Esophagus muscularis mucosa (tissue), 4 donors: ENCODE results near the gene SF3A1. TPM values are rescaled to one million over a fixed set of nuclear protein-coding genes. Genes with fewer than 3 reads are reported as not detected.
A peak's percentile ranks its signal among the peaks of the same experiment; 100 is the strongest.

ENCODE experiments used
- DNase-seq: peaks from one replicate; pipeline ENCODE4 v3.0.0-alpha.2; 2017; ENCODE audit errors: extremely low spot score
- H3K27ac ChIP-seq, 4 donors: fragments of 200-600 bp; sonication (generic); replicated peaks in 1 of 4; 1 replicate in 3 of 4; 2 replicates in 1 of 4; pipeline ENCODE4 v1.5.1; 2016 to 2019; ENCODE audit warnings: mild to moderate bottlenecking in 1 of 4
- H3K27me3 ChIP-seq, 4 donors: fragments of 200-600 bp; sonication (generic); one replicate each; pipeline versions ENCODE4 v1.5.1 to v1.6.0; 2016 to 2019
- H3K36me3 ChIP-seq, 4 donors: fragments of 200-600 bp; sonication (generic); one replicate each; pipeline ENCODE4 v1.5.1; 2016 to 2019
- H3K4me1 ChIP-seq, 4 donors: fragments of 200-600 bp; sonication (generic); one replicate each; pipeline ENCODE4 v1.5.1; 2016 to 2019
- H3K4me3 ChIP-seq, 4 donors: fragments of 200-600 bp; sonication (generic); 1 replicate in 2 of 4; 2 replicates in 2 of 4; pipeline ENCODE4 v1.5.1; 2016 to 2019; ENCODE audit warnings: mild to moderate bottlenecking in 4 of 4, moderate library complexity in 1 of 4
- H3K9me3 ChIP-seq, 4 donors: fragments of 200-600 bp; sonication (generic); 1 replicate in 3 of 4; 2 replicates in 1 of 4; pipeline ENCODE4 v1.5.1; 2016 to 2019
- EP300 ChIP-seq: sonication (generic); formaldehyde crosslinking; IDR thresholded peaks from one replicate; pipeline ENCODE4 v1.6.1; 2017; ENCODE audit warnings: antibody characterized with exemption
- POLR2A ChIP-seq: fragments of 450-650 bp; IDR thresholded peaks from one replicate; pipeline ENCODE4 v1.6.1; 2017; ENCODE audit warnings: antibody characterized with exemption, moderate library complexity, mild to moderate bottlenecking, low read depth
- POLR2AphosphoS5 ChIP-seq, 2 donors: sonication (generic); formaldehyde crosslinking; IDR thresholded peaks; one replicate each; pipeline ENCODE4 v1.6.1; 2017; ENCODE audit warnings: antibody characterized with exemption in 2 of 2
- WGBS: methylation state at CpG from one replicate; pipeline ENCODE4 v1.1.5; 2018; 5-methylcytosine and 5-hydroxymethylcytosine counted together
- intact Hi-C: fragments of 100-400 bp; cut with DNase I; formaldehyde crosslinking; loops from one replicate; pipeline ENCODE4 v1.15.1; 2023
- total RNA-seq, 4 donors: library from RNA; depleted of rRNA; stranded (reverse); fragments of >200 nt; gene quantifications; one replicate each; pipeline versions ENCODE4 v1.1.0 to v1.2.1, GENCODE V29; 2016
- TF ChIP-seq, protein P1 (sequence below), 3 experiments: fragments of 200-600 bp in 2 of 3; fragments of 450-650 bp in 1 of 3; sonication (generic) in 2 of 3; IDR thresholded peaks; one replicate each; pipeline ENCODE4 v1.5.1; 2017 to 2019; ENCODE audit warnings: antibody characterized with exemption in 3 of 3, mild to moderate bottlenecking in 2 of 3, moderate library complexity in 1 of 3

The SF3A1 gene
- total RNA-seq, 4 donors from 2014 or later: 32.8 to 85.8 (median 60.0) TPM

DNA sequence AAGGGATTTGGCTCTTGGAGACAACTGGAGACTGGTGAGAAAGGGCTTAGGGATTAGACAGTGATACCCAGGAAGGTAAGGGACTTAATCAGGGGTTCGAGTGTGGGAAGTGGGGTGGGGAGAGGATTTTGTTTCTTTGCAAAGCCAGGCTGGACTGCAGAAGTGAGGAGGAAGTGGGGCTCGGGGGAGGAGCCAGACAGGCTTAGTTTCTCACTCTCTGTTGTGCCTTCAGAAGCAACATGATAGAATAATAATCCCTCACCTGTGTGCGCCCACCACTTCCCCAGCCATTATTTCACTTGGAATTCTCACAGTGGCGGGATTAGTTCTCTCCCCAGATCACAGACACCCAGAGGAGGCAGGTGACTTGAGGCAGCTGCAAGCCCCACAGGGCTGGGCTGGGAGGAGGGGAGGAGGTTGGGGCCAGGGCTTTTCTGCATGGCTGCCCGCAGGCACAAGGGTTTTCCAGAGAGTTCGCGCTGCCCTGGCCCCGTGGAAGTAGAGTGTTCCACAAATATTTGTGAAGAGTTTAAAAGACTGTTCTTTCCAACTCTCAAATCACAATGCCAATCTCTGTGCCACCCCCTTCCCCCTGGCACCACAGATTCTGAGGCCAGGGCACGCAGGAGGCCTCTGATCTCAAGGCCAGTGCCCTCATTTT is 36.1 kb upstream of the SF3A1 start:
- WGBS: 73% methylated on average over 9 of the region's 9 CpGs
- TF ChIP-seq, protein P1, sequence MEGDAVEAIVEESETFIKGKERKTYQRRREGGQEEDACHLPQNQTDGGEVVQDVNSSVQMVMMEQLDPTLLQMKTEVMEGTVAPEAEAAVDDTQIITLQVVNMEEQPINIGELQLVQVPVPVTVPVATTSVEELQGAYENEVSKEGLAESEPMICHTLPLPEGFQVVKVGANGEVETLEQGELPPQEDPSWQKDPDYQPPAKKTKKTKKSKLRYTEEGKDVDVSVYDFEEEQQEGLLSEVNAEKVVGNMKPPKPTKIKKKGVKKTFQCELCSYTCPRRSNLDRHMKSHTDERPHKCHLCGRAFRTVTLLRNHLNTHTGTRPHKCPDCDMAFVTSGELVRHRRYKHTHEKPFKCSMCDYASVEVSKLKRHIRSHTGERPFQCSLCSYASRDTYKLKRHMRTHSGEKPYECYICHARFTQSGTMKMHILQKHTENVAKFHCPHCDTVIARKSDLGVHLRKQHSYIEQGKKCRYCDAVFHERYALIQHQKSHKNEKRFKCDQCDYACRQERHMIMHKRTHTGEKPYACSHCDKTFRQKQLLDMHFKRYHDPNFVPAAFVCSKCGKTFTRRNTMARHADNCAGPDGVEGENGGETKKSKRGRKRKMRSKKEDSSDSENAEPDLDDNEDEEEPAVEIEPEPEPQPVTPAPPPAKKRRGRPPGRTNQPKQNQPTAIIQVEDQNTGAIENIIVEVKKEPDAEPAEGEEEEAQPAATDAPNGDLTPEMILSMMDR (IDR thresholded peaks at IDR 0.05): no peak
- TF ChIP-seq POLR2AphosphoS5 (IDR thresholded peaks at IDR 0.05) (no peak), EP300 (no peak), POLR2A (no peak)
- H3K27ac ChIP-seq: no peak overlapping the region
- H3K36me3 ChIP-seq: no peaks in the 10 kb centered on the region
- DNase-seq: no peak
- H3K4me1 ChIP-seq: peaks cover 13 to 23% (median 18%) of the 10 kb centered on the region in 4 donors
- intact Hi-C loops: loop anchor here (2.0 to 5.0 kb wide), 3 partner anchors 35 to 285 kb away; partner anchors contain the start of gene MTFP1
- no peaks in the 10 kb centered on the region for H3K27me3 ChIP-seq
- no peak overlapping the region for H3K4me3 ChIP-seq
- H3K9me3 ChIP-seq: no peaks in the 10 kb centered on the region

DNA sequence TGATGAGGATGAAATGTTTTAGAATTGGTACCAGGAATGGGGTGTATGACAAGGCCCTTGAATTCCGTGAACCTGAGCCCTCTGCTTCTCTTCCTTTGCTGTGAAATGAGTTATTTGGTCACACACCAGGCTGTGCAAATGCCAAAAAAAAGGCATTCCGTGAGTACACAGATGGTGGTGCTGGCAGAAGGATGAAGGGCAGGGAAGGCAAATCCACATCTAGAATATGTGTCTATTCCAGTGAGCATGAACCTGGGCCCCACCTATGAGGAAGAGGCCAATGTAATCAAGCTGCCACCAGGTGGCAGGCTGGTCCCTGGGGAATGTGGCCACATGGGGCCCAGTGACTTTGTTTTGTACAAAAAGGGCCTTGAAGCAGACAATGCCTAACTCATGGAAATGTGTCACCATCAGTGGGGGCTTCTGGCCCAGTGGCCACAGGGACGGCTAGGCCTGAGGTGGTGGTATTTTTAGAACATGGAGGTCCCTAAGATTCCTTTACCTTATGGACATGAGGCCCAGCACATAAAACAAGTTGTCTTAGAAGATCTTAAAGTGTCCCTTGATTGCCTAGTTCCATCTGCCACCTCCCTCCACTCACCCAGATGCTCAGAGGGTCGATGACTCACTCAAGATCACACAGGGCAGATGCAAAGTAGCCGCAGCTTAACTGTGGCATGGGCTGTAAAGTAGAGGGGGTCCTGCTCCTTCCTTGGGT is 34.4 kb upstream of the SF3A1 start:
- intact Hi-C loops: loop anchor here (5.0 kb wide), 2 partner anchors 36 to 284 kb away; partner anchors contain the start of gene MTFP1
- TF ChIP-seq POLR2AphosphoS5 (IDR thresholded peaks at IDR 0.05): peak in 1 of 2 donors; percentile 9
- no peak for TF ChIP-seq POLR2A
- TF ChIP-seq EP300: no peak
- TF ChIP-seq, protein P1 (IDR thresholded peaks at IDR 0.05): peak; percentile 65 to 80 (median 78)
- no peak for DNase-seq

DNA sequence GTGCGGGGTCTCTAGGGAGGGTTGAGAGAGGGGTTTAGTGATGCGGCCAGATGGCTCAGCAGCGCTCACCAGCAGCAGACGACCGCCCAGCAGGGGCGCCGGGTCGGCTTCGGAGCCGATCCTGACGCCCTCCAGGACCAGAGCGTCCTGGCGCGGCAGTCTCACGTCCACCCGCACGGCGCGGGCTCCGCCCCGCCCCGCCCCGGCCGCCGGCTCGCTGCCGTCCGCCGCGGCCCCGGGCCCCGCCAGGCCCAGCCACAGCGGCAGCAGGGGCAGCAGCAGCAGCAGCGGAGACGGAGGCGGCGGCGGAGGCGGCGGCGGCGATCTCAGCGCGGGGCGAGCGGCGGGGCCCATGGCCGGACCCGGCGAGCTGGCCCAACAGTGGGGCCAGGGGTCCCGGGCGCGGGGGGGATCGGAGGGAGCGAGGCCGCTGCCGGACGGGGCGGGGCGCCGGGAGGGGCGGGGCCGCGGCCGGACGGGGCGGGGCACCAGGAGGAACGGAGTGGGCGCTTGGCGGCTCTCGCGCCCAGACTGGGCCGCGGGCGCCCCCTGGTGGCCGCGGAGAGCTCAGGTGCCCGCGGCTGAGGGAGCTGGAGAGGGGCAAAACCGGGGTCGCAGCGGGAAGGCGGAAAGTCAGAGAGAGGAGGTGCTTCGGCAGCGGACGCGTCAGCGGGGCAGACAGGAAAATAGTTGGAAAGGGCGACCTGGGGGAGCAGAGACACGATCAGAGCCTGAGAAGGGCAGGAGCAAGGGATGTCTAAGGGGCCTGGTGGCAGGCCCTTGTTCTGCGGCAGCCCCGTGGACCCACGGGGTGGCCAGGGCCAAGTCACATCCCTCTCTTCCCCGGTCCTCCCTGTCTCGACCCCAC is 30.5 kb upstream of the SF3A1 start, which contains the start of gene RNF215:
RNF215 (minus strand) TSS at position 452 of the 868 bp plus-strand sequence; CDS start at position 354, 98 bp downstream.
- TF ChIP-seq, protein P1 (IDR thresholded peaks at IDR 0.05): peak; percentile 95 to 98 (median 96)
- TF ChIP-seq POLR2AphosphoS5 (IDR thresholded peaks at IDR 0.05): no peak
- DNase-seq: peak; percentile 93
- peak within 1 kb of the TSS; percentile 63 to 92 (median 64) for H3K4me3 ChIP-seq
- intact Hi-C loops: loop anchor here (1.0 kb wide), 2 partner anchors 99 to 124 kb away; no protein-coding TSS in a partner anchor
- no peaks in the 10 kb centered on the region for H3K9me3 ChIP-seq
- peak within 1 kb of the TSS; percentile 75 to 82 (median 78) for H3K27ac ChIP-seq
- no peaks in the 10 kb centered on the region for H3K27me3 ChIP-seq
- peaks cover 11 to 17% (median 15%) of the 10 kb centered on the region in 4 donors for H3K4me1 ChIP-seq
- H3K36me3 ChIP-seq: peaks cover 0 to 22% (median 13%) of the 10 kb centered on the region in 4 donors
- 12% methylated on average over 19 of the region's 95 CpGs for WGBS

More for the DNA sequence above, 34.4 kb upstream of the SF3A1 start:
- WGBS: 82% methylated on average over 5 of the region's 5 CpGs
- no peak overlapping the region for H3K27ac ChIP-seq
- no peaks in the 10 kb centered on the region for H3K36me3 ChIP-seq
- no peaks in the 10 kb centered on the region for H3K27me3 ChIP-seq
- H3K4me1 ChIP-seq: peaks cover 9 to 19% (median 14%) of the 10 kb centered on the region in 4 donors
- H3K4me3 ChIP-seq: no peak overlapping the region
- no peaks in the 10 kb centered on the region for H3K9me3 ChIP-seq

DNA sequence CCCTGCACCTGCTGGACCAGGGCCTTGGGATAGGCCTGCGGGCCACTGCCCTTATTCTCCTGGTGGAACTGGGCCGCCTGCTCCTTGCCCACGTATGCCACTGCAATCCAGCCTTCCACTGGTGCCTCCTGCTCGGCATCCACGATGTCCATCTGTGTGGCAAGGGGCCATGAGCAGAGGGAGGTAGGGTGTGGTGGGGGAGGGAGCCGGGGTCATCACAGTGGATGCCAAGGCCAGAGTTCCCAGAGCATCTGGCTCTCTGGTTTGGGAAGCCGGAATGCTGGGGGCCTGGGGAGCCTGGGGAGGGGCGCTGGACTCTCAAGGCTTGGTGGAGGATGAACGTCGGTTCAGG is 29.9 kb upstream of the SF3A1 start:
- peaks cover 0 to 27% (median 16%) of the 10 kb centered on the region in 4 donors for H3K36me3 ChIP-seq
- H3K4me3 ChIP-seq: peak overlapping the region; percentile 63 to 92 (median 64)
- WGBS: 22% methylated on average over 9 of the region's 10 CpGs
- no peaks in the 10 kb centered on the region for H3K9me3 ChIP-seq
- no peaks in the 10 kb centered on the region for H3K27me3 ChIP-seq
- H3K27ac ChIP-seq: peak overlapping the region; percentile 75 to 82 (median 78)
- TF ChIP-seq POLR2A: no peak
- no peak for TF ChIP-seq POLR2AphosphoS5 (IDR thresholded peaks at IDR 0.05)
- TF ChIP-seq EP300: no peak
- TF ChIP-seq, protein P1 (IDR thresholded peaks at IDR 0.05): no peak
- no peak for DNase-seq
- peaks cover 11 to 17% (median 15%) of the 10 kb centered on the region in 4 donors for H3K4me1 ChIP-seq
- intact Hi-C loops: loop anchor here (1.0 kb wide), 1 partner anchor 98 kb away; no protein-coding TSS in a partner anchor
